Measurements from ENCODE around the gene TMEM178B. TPM values are rescaled to one million over a fixed set of nuclear protein-coding genes. Genes with fewer than 3 reads are reported as not detected.

The TMEM178B gene
- total and polyA plus RNA-seq, 10 of the 15 experiments (the other 5 are each of a cell fraction or from before 2014, with no cell fraction given) = 0.01 to 1.1 (median 0.04) TPM; not detected in 2

GRCh38 chr7:141288626-141289025, 214.8 kb downstream of the TMEM178B start:
- Histone ChIP-seq H3K27me3 (replicated peaks in 1 of 2; ENCODE audit: control insufficient read depth in 2 of 2, insufficient read depth in 2 of 2, low read length in 1 of 2) (no peaks in the 10 kb centered on the region; a peak in 1 of 4 replicates), H3K9me3 (replicated peaks; ENCODE audit: control insufficient read depth, insufficient read depth, low read length) (no peaks in the 10 kb centered on the region), H3K79me2 (ENCODE audit: control insufficient read depth, insufficient read depth, low read length) (no peaks in the 10 kb centered on the region), H3K4me3 (no peak overlapping the region), H3K4me2 (ENCODE audit: control insufficient read depth, insufficient read depth) (no peak overlapping the region), H3K27ac (ENCODE audit: control insufficient read depth, insufficient read depth) (no peak overlapping the region), H4K20me1 (ENCODE audit: control insufficient read depth, insufficient read depth) (no peaks in the 10 kb centered on the region), H3K36me3 (ENCODE audit: control insufficient read depth in 2 of 2, insufficient read depth in 2 of 2, low read length in 1 of 2) (no peaks in the 10 kb centered on the region), H2AFZ (ENCODE audit: control insufficient read depth, low read depth, low read length) (no peak overlapping the region), H3K4me1 (ENCODE audit: control insufficient read depth, insufficient read depth, low read length) (no peaks in the 10 kb centered on the region), H3K9ac (ENCODE audit: control insufficient read depth, insufficient read depth, low read length) (no peak overlapping the region)
- ChIA-PET POLR2A (no interaction called here), RAD21 (ENCODE audit: unreplicated experiment) (no interaction called here), CTCF (interaction anchor here (0.7 kb wide), 1 partner anchor 34 kb away, joined by 4 read pairs; no protein-coding TSS in a partner anchor), SMC1A (ENCODE audit: uncharacterized antibody, unreplicated experiment) (no interaction called here)
- no TSS peak for BruUV-seq (replicated peaks)
- 53% methylated on average over 7 of the region's 7 CpGs for whole genome bisulfite sequencing (ENCODE audit: insufficient coverage, insufficient replicate concordance, low lambda C conversion rate, missing lambda C conversion rate)
- in situ Hi-C loops (cut with MboI) (no loop called here), intact Hi-C loops (cut with micrococcal nuclease; ENCODE audit: unreplicated experiment) (no loop called here)
- DNase-seq (ENCODE audit: low read depth, low spot score) = no peak
- no peak for TF ChIP-seq MTA3 (IDR thresholded peaks at IDR 0.05; ENCODE audit: borderline replicate concordance, low read length)
- TF ChIP-seq CHD2 (IDR thresholded peaks at IDR 0.05; ENCODE audit: borderline replicate concordance, low read depth, low read length) = no peak
- TF ChIP-seq SKIL (IDR thresholded peaks at IDR 0.05; ENCODE audit: low read depth, poor library complexity, severe bottlenecking) = no peak
- TF ChIP-seq HDGF (IDR thresholded peaks at IDR 0.05) = no peak
- TF ChIP-seq SIX5 (IDR thresholded peaks at IDR 0.05; ENCODE audit: low read depth, low read length, severe bottlenecking) = no peak
- no peak for TF ChIP-seq ESRRA (IDR thresholded peaks at IDR 0.05; ENCODE audit: low read length)
- no peak for TF ChIP-seq GABPA (IDR thresholded peaks at IDR 0.05; ENCODE audit: low read depth)
- TF ChIP-seq POLR2A (IDR thresholded peaks at IDR 0.05; ENCODE audit: low read depth, low read length) = no peak
- no peak for ATAC-seq
- FAIRE-seq = no peak

Data from GM12878 (cell line).